Astrocyte (in vitro differentiated cells and primary cell): Measurements from ENCODE around the gene TMEM200B.
"Not testable (repeated sequence)": the region's sequence is repeated elsewhere in the genome, so short reads cannot be mapped to it uniquely, and the experiment has no call there.

Experiments
- EZH2 ChIP-seq: IDR thresholded peaks from 2 replicates; pipeline ENCODE4 v1.6.1; 2012; ENCODE audit warnings: mild to moderate bottlenecking, low read length, inconsistent platforms; ENCODE audit not compliant: insufficient read depth
- TF ChIP-seq, protein P1 (sequence below): IDR thresholded peaks from 2 replicates; pipeline ENCODE4 v1.5.1; 2011; ENCODE audit warnings: low read depth, mild to moderate bottlenecking, inconsistent platforms, low read length, moderate library complexity; ENCODE audit not compliant: insufficient read depth

GRCh38 chr1:29092704-29093103, 31.0 kb downstream of the TMEM200B start:
- TF ChIP-seq, protein P1, sequence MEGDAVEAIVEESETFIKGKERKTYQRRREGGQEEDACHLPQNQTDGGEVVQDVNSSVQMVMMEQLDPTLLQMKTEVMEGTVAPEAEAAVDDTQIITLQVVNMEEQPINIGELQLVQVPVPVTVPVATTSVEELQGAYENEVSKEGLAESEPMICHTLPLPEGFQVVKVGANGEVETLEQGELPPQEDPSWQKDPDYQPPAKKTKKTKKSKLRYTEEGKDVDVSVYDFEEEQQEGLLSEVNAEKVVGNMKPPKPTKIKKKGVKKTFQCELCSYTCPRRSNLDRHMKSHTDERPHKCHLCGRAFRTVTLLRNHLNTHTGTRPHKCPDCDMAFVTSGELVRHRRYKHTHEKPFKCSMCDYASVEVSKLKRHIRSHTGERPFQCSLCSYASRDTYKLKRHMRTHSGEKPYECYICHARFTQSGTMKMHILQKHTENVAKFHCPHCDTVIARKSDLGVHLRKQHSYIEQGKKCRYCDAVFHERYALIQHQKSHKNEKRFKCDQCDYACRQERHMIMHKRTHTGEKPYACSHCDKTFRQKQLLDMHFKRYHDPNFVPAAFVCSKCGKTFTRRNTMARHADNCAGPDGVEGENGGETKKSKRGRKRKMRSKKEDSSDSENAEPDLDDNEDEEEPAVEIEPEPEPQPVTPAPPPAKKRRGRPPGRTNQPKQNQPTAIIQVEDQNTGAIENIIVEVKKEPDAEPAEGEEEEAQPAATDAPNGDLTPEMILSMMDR = not testable (repeated sequence)
- not testable (repeated sequence) for TF ChIP-seq EZH2
